Smooth muscle cell (in vitro differentiated cells): Measurements from ENCODE around the gene MIER3. TPM values are rescaled to one million over a fixed set of nuclear protein-coding genes. Genes with fewer than 3 reads are reported as not detected.

ENCODE experiments used
- DNase-seq: peaks from one replicate; lab custom pipeline; 2025; ENCODE audit not compliant: unreplicated experiment; lab: John Stamatoyannopoulos, UW
- H2AFZ ChIP-seq: fragments of 200-600 bp; sonication (generic); 2 replicates; pipeline ENCODE4 v1.6.0; 2016; ENCODE audit warnings: antibody characterized with exemption, low read depth, mild to moderate bottlenecking
- H3F3A ChIP-seq: fragments of 200-600 bp; sonication (generic); 2 replicates; pipeline ENCODE4 v1.6.0; 2017; ENCODE audit warnings: antibody characterized with exemption, low read depth
- H3K27ac ChIP-seq: fragments of 200-600 bp; sonication (generic); 2 replicates; pipeline ENCODE4 v1.5.1; 2016; ENCODE audit warnings: low read depth, mild to moderate bottlenecking
- H3K27me3 ChIP-seq: fragments of 200-600 bp; sonication (generic); 2 replicates; pipeline ENCODE4 v1.6.1; 2016; ENCODE audit warnings: low read depth, mild to moderate bottlenecking
- H3K36me3 ChIP-seq: fragments of 200-600 bp; sonication (generic); 2 replicates; pipeline ENCODE4 v1.5.1; 2016; ENCODE audit warnings: low read depth
- H3K4me1 ChIP-seq: fragments of 200-600 bp; sonication (generic); 2 replicates; pipeline ENCODE4 v1.5.1; 2016; ENCODE audit warnings: low read depth
- H3K4me2 ChIP-seq: fragments of 200-600 bp; sonication (generic); 2 replicates; pipeline ENCODE4 v1.6.0; 2016; ENCODE audit warnings: mild to moderate bottlenecking
- H3K4me3 ChIP-seq: fragments of 200-600 bp; sonication (generic); 2 replicates; pipeline ENCODE4 v1.5.1; 2016; ENCODE audit warnings: mild to moderate bottlenecking
- H3K79me2 ChIP-seq: fragments of 200-600 bp; sonication (generic); 2 replicates; pipeline ENCODE4 v1.6.0; 2016; ENCODE audit warnings: low read depth, mild to moderate bottlenecking
- H3K9ac ChIP-seq: fragments of 200-600 bp; sonication (generic); 2 replicates; pipeline ENCODE4 v1.6.0; 2016; ENCODE audit warnings: low read depth
- H3K9me3 ChIP-seq: fragments of 200-600 bp; sonication (generic); replicated peaks from 2 replicates; pipeline ENCODE4 v1.5.1; 2016; ENCODE audit warnings: low read depth
- H4K20me1 ChIP-seq: fragments of 200-600 bp; sonication (generic); 2 replicates; pipeline ENCODE4 v1.6.0; 2016; ENCODE audit warnings: low read depth
- WGBS: methylation state at CpG from one replicate; pipeline ENCODE4 v1.1.7; 2016; ENCODE audit warnings: low lambda C conversion rate; 5-methylcytosine and 5-hydroxymethylcytosine counted together
- polyA plus RNA-seq: library from polyadenylated mRNA; unstranded; fragments of >200 nt; fragmentation: Nextera tagmentation; extraction: Ambion mirVana; gene quantifications from 2 replicates; pipeline ENCODE4 v1.2.1, GENCODE V29; 2016
- total RNA-seq: library from RNA; depleted of rRNA; stranded (reverse); fragments of >200 nt; gene quantifications from 2 replicates; pipeline ENCODE4 v1.2.3, GENCODE V29; 2014
- TF ChIP-seq, protein P1 (sequence below): fragments of 200-600 bp; sonication (generic); IDR thresholded peaks from 2 replicates; pipeline ENCODE4 v1.5.1; 2017; ENCODE audit warnings: borderline replicate concordance, mild to moderate bottlenecking, antibody characterized with exemption; ENCODE audit not compliant: insufficient read depth, poor library complexity, severe bottlenecking

Gene MIER3
- total and polyA plus RNA-seq, 2 experiments from 2014 or later: 4.1 to 23.4 TPM

DNA sequence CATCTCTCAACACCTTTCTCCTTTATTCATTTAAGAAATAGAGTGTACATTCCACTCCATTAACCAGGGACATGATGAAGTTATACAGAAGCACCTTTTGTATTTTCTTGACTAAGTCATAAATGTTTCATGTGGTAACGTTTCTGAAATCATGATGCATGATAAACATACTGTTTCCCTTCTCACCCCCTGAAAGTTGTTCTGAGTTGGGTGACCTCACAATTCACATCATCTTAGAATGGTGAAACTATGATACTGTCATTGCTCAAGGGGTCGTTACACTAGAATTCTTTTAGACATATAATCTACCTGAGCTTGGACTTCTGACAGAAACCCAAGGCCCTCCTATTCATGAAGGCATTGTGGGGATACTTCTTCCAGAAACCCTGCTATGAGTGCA lies 37.8 kb upstream of the MIER3 start:
- no peaks in the 10 kb centered on the region for H4K20me1 ChIP-seq
- no peak overlapping the region for H3K4me2 ChIP-seq
- no peak overlapping the region for H3K27ac ChIP-seq
- H3K9me3 ChIP-seq: no peaks in the 10 kb centered on the region
- no peak overlapping the region for H2AFZ ChIP-seq
- H3K36me3 ChIP-seq: no peaks in the 10 kb centered on the region
- H3K27me3 ChIP-seq: no peaks in the 10 kb centered on the region
- no peak overlapping the region for H3K9ac ChIP-seq
- DNase-seq: no peak
- no peaks in the 10 kb centered on the region for H3K4me1 ChIP-seq
- H3K4me3 ChIP-seq: no peak overlapping the region
- H3F3A ChIP-seq: no peaks in the 10 kb centered on the region
- WGBS: 90% methylated on average over 2 of the region's 2 CpGs
- TF ChIP-seq, protein P1, sequence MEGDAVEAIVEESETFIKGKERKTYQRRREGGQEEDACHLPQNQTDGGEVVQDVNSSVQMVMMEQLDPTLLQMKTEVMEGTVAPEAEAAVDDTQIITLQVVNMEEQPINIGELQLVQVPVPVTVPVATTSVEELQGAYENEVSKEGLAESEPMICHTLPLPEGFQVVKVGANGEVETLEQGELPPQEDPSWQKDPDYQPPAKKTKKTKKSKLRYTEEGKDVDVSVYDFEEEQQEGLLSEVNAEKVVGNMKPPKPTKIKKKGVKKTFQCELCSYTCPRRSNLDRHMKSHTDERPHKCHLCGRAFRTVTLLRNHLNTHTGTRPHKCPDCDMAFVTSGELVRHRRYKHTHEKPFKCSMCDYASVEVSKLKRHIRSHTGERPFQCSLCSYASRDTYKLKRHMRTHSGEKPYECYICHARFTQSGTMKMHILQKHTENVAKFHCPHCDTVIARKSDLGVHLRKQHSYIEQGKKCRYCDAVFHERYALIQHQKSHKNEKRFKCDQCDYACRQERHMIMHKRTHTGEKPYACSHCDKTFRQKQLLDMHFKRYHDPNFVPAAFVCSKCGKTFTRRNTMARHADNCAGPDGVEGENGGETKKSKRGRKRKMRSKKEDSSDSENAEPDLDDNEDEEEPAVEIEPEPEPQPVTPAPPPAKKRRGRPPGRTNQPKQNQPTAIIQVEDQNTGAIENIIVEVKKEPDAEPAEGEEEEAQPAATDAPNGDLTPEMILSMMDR: no peak
- H3K79me2 ChIP-seq: no peaks in the 10 kb centered on the region

DNA sequence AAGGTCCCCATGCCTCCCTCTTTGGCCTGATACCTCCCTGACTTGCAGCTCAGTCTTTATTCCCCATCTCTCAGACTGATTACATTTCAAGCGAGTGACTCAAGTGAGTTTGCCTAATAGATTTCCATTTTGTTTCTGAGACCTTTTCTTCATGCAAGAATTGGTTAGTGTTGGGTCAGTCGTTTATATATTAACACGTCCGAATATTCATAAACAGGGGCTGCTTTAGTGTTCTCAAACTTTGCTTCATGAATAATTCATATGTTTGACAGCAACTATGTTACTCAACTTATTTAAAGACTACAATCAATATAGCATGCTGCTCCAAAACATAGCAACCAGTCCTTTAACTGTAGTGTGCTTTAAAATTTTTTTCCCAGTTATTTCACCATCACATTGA lies 36.6 kb upstream of the MIER3 start:
- Histone ChIP-seq H3K27ac (no peak overlapping the region), H4K20me1 (no peaks in the 10 kb centered on the region), H3F3A (no peaks in the 10 kb centered on the region), H3K36me3 (no peaks in the 10 kb centered on the region), H3K4me1 (no peaks in the 10 kb centered on the region), H3K27me3 (no peaks in the 10 kb centered on the region), H2AFZ (no peak overlapping the region), H3K79me2 (no peaks in the 10 kb centered on the region), H3K4me3 (no peak overlapping the region), H3K9ac (no peak overlapping the region), H3K9me3 (no peaks in the 10 kb centered on the region), H3K4me2 (no peak overlapping the region)
- DNase-seq: no peak
- TF ChIP-seq, protein P1: no peak
- 98% methylated on average over 4 of the region's 4 CpGs for WGBS

DNA sequence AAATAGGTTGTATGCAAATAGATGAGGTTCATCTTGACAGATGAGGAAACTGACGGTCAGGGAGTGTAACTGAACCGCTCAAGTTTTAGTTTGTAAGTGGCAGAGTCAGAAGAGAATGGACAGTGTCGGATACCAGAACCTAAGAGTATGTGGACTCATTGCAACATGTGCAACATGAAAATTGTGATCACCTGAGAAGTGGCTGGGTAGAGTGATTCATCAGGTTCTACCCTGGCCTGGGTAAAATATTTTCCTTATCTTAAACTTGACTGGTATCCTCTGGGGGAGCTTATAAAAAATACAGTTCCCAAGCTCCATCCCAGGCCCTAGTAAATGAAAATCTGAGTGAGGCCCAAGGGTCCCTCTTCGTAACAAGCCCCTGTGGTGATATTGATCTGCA lies 35.2 kb upstream of the MIER3 start:
- H3K9ac ChIP-seq: no peak overlapping the region
- no peaks in the 10 kb centered on the region for H3K9me3 ChIP-seq
- H4K20me1 ChIP-seq: no peaks in the 10 kb centered on the region
- no peak overlapping the region for H3K4me2 ChIP-seq
- TF ChIP-seq, protein P1: no peak
- H3K4me3 ChIP-seq: no peak overlapping the region
- no peak overlapping the region for H2AFZ ChIP-seq
- 94% methylated on average over 4 of the region's 4 CpGs for WGBS
- H3F3A ChIP-seq: no peaks in the 10 kb centered on the region
- no peaks in the 10 kb centered on the region for H3K27me3 ChIP-seq
- no peaks in the 10 kb centered on the region for H3K4me1 ChIP-seq
- H3K27ac ChIP-seq: no peak overlapping the region
- H3K36me3 ChIP-seq: no peaks in the 10 kb centered on the region
- DNase-seq: no peak
- no peaks in the 10 kb centered on the region for H3K79me2 ChIP-seq

DNA sequence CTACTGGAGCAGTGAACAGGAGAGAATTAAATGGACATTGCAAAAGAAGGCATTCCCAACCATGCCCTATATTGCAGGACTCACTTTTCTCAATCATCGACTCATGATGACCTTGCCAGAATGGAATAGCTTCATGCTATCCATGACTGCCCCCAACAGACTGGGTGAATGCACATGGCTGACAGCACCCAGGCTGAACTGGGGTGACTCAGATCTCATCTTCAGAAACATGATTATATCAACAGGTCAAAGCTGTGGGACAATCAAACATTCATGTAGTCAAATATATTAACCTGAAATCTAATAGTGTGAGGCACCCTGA lies 34.7 kb upstream of the MIER3 start:
- TF ChIP-seq, protein P1: no peak
- H3K4me2 ChIP-seq: no peak overlapping the region
- H3K9me3 ChIP-seq: no peaks in the 10 kb centered on the region
- no peak overlapping the region for H3K9ac ChIP-seq
- 95% methylated on average over 1 of the region's 1 CpG for WGBS
- DNase-seq: no peak
- no peak overlapping the region for H3K27ac ChIP-seq
- H3K4me1 ChIP-seq: no peaks in the 10 kb centered on the region
- no peaks in the 10 kb centered on the region for H3F3A ChIP-seq
- no peaks in the 10 kb centered on the region for H3K27me3 ChIP-seq
- no peak overlapping the region for H3K4me3 ChIP-seq
- H4K20me1 ChIP-seq: no peaks in the 10 kb centered on the region
- H3K79me2 ChIP-seq: no peaks in the 10 kb centered on the region
- H2AFZ ChIP-seq: no peak overlapping the region
- no peaks in the 10 kb centered on the region for H3K36me3 ChIP-seq
